Measurements from ENCODE around the gene TBXA2R.

The TBXA2R gene

DNA sequence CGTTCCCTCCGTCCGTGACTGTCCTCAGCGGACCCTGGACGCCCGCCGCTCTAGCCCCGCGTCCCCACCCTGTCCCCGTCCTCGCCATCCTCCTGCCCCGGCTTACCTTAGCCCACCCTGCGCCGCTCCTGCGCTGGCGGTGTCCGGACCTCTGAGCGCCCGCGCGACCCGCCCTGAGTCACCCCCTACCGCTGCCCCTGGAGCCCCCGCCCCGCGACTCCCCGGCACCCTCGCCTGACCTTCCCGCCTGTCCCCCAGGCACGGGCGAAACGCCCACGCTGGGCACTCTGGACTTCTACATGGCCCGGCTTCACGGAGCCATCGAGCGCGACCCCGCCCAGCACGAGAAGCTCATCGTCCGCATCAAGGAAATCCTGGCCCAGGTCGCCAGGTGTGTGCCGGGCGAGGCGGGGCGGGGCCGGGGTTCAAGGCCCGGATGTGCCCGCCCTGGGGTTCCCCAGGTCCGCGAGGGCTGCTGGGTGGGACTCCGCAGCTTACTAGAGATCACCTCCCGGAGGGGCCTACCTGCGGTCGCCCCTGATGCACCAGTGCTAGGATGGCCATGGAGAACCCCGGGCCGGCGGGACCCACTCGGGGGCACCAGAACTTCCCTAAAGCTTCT lies 28.8 kb downstream of the TBXA2R start:
- in situ Hi-C loops (cut with HindIII; ENCODE audit: low sequenced_read_pairs): no loop called here
- TF ChIP-seq, protein P1, sequence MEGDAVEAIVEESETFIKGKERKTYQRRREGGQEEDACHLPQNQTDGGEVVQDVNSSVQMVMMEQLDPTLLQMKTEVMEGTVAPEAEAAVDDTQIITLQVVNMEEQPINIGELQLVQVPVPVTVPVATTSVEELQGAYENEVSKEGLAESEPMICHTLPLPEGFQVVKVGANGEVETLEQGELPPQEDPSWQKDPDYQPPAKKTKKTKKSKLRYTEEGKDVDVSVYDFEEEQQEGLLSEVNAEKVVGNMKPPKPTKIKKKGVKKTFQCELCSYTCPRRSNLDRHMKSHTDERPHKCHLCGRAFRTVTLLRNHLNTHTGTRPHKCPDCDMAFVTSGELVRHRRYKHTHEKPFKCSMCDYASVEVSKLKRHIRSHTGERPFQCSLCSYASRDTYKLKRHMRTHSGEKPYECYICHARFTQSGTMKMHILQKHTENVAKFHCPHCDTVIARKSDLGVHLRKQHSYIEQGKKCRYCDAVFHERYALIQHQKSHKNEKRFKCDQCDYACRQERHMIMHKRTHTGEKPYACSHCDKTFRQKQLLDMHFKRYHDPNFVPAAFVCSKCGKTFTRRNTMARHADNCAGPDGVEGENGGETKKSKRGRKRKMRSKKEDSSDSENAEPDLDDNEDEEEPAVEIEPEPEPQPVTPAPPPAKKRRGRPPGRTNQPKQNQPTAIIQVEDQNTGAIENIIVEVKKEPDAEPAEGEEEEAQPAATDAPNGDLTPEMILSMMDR (IDR thresholded peaks at IDR 0.05; ENCODE audit: low read depth, low read length): no peak
- no peak for DNase-seq (ENCODE audit: low read depth, low spot score)
- no peak overlapping the region for H3K4me3 ChIP-seq (ENCODE audit: low read depth, low read length)

DNA sequence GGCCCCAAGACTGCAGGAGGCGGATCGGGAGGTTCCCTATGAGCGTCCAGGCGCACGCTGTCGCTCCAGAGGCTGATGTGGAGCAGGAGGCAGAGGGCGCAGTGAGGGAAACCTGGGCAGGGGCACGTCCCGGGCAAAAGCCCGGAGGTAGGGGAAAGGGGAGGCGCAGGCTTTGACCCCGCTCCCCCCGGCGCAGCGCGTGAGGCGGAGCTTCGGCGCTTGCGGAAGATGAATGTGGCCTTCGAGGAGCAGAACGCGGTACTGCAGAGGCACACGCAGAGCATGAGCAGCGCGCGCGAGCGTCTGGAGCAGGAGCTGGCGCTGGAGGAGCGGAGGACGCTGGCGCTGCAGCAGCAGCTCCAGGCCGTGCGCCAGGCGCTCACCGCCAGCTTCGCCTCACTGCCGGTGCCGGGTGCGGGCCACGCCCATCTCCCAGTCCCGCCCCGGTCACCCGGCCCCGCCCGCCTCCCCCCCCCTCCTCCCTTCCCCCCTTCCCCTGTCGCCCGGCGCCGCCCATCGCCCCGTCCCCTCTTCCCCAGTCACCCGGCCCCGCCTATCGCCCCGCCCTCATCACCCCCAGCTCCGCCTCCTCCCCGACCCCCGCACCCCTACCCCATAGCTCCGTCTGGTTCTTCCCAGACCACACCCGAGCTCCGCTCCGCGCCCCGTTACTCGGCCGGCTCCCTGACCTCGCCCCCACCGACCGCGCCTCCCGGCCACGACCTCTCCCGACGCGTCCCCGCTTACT lies 29.8 kb downstream of the TBXA2R start:
- peak; percentile 67 for DNase-seq (ENCODE audit: low read depth, low spot score)
- TF ChIP-seq, protein P1 (IDR thresholded peaks at IDR 0.05; ENCODE audit: low read depth, low read length): no peak
- in situ Hi-C loops (cut with HindIII; ENCODE audit: low sequenced_read_pairs): no loop called here

DNA sequence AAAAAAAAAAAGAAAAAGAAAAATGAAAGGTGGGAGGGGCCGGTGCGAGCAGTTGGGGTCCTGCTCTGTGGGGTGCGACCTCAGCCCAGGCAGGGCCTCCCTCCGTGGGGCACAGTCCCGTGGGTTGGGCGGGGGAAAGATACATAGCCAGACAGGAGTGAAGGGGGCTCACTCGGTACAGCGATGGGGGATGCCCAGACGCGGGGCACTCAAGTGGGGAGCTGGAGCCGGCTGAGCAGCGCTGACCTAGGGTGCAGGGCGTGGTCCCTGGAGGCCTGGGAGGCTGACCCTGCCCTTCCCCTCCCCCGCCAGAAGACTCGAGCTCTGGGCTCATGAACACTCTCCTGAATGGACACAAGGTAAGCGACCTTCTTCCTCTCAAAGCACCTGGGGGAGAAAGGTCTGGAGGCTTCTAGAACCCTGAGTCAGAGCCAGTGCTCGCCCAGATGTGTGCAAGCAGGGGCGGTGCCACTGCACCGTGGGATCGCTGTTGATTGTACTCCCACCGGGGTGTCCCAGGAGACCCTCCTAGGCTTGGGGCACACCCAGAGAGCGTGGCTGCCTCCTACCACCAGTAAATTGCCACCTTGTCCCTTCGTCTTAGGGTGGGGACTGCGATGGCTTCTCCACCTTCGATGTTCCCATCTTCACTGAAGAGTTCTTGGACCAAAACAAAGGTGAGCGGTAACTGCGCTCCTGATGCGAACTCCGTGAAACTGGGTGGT lies 30.6 kb downstream of the TBXA2R start:
- in situ Hi-C loops (cut with HindIII; ENCODE audit: low sequenced_read_pairs): no loop called here
- peak overlapping the region; percentile 10 for H3K4me3 ChIP-seq (ENCODE audit: low read depth, low read length)
- TF ChIP-seq, protein P1 (IDR thresholded peaks at IDR 0.05; ENCODE audit: low read depth, low read length): no peak
- DNase-seq (ENCODE audit: low read depth, low spot score): no peak

More for the DNA sequence above, 29.8 kb downstream of the TBXA2R start:
- H3K4me3 ChIP-seq (ENCODE audit: low read depth, low read length): peak overlapping the region; percentile 10

DNA sequence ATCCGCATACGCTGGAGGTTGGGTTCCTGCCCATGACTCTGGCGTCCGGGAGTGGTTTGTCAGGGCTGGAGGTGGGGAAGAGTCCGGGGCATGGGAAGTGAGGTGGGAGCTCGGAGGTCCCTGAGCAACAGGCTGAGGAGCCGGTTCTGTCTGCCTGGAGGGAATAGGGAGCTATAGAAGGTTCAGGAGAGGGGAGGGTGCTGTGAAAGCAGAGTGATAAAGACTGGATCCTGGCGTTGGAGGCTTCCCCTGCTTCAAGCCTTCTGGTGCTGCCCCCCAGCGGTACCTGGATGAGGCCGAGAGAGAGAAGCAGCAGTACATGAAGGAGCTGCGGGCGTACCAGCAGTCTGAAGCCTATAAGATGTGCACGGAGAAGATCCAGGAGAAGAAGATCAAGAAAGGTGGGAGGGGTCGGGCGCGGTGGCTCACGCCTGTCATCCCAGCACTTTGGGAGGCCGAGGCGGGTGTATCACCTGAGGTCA lies 31.4 kb downstream of the TBXA2R start:
- H3K4me3 ChIP-seq (ENCODE audit: low read depth, low read length): no peak overlapping the region
- peak; percentile 41 for DNase-seq (ENCODE audit: low read depth, low spot score)
- TF ChIP-seq, protein P1 (IDR thresholded peaks at IDR 0.05; ENCODE audit: low read depth, low read length): peak; percentile 49
- in situ Hi-C loops (cut with HindIII; ENCODE audit: low sequenced_read_pairs): no loop called here

DNA sequence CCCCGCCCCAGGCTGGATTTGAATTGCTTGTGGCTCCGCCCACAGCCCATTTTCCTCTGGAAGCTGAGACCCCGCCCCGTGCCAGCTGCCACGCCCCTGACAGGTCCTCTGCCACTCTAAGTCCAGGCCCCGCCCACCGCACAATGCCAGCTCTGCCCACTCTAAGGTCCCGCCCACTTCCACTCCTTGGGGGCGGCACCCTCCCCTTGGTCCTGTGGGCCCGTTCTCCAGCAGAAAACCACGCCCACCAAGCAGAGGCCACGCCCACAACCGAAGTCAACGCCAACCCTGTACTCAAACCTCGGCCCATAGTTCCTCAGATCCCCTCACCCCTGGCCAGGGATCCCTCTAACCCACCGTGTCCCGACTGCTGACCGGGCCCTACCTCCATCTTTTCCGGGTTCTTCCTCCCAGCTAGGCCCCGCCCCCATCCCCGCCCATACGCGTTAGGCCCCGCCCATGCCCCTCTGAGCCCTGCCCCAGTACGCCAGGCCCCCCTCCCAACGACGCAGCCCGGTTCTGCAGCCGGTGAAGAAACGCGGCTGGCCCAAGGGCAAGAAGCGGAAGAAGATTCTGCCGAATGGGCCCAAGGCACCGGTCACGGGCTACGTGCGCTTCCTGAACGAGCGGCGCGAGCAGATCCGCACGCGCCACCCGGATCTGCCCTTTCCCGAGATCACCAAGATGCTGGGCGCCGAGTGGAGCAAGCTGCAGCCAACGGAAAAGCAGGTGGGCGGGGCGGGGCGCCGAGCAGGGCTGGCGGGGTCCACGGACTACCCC lies 32.6 kb downstream of the TBXA2R start:
- DNase-seq (ENCODE audit: low read depth, low spot score): peak; percentile 96
- in situ Hi-C loops (cut with HindIII; ENCODE audit: low sequenced_read_pairs): no loop called here
- H3K4me3 ChIP-seq (ENCODE audit: low read depth, low read length): peak overlapping the region; percentile 82
- TF ChIP-seq, protein P1 (IDR thresholded peaks at IDR 0.05; ENCODE audit: low read depth, low read length): no peak

All from astrocyte of the spinal cord (primary cell).